GM10847 (cell line): ENCODE measurements around the gene GBF1.

Experiments
- POLR2A ChIP-seq: IDR thresholded peaks from 2 replicates; pipeline ENCODE4 v1.6.1; 2011; ENCODE audit not compliant: insufficient read length; ENCODE audit errors: extremely low read depth

The GBF1 gene

DNA sequence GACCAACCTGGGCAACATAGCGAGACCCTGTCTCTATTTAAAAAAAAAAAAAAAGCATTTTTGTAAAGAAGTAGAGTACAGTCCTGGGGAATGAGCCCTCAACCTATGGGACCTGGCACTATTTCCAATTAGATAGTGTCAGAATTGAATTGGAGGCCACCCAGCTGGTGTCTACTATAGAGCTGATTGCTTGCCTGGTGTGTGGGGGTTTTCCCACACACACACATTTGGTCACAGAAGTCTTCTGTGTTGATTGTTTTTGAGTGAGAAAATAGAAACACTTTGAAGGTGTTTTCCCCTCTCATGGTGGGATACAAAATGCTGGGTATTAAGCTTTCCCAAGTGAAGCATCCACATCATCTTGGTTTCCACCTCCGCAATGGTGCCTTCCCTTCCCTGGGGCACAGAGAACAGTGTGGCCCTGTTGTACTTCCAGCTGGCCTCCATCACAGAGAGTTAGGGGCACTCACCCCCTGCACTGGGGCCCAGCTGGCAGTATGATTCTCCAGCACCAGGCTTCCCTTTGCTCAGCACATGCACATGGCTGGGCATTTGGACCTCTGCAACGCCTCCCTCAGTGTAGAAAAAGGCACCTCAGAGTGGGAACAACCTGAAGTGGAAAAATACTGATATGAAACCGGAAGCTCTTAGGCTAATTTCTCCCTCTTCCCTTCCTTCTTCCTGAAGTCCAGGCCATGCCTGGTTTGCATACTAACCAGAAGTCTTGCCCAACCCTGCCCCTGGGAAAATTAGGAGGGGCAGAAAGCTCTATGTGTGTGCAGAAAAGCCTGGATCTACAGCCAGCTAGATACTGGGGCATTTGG lies 139.5 kb downstream of the GBF1 start:
- no peak for TF ChIP-seq POLR2A

DNA sequence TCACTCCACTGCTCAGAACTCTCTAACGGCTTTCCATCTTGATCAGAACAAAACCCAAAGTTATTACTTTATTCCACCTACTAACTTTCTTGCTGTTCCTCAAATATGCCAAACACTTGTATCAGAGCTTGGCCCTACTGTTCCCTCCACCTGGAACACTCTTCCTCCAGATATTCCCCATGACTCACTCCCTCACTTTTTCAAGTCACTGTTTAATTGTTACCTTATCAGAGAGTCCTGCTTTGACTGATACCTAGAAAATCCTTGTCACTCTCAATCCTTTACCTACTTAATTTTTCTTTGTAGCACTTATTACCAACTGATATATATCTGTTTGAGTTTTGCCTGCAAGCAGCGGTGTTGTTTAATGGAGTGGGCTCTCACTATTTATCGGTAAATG lies 144.6 kb downstream of the GBF1 start:
- TF ChIP-seq POLR2A, result no peak

DNA sequence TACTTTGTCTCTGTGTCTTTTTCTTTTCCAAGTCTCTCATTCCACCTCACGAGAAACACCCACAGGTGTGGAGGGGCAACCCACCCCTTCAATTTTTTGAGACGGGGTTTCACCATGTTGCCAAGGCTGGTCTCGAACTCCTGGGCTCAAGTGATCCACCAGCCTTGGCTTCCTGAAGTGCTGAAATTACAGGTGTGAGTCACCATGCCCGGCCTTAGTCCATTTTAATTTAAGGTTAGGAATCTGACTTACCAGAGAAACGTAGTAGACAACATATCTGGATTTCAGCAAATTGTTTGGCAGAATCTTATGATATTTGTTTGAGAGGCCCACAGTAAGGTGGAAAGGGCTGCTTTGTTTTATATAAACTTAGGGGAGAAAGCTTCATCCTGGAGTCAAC lies 147.0 kb downstream of the GBF1 start:
- TF ChIP-seq POLR2A, result no peak

DNA sequence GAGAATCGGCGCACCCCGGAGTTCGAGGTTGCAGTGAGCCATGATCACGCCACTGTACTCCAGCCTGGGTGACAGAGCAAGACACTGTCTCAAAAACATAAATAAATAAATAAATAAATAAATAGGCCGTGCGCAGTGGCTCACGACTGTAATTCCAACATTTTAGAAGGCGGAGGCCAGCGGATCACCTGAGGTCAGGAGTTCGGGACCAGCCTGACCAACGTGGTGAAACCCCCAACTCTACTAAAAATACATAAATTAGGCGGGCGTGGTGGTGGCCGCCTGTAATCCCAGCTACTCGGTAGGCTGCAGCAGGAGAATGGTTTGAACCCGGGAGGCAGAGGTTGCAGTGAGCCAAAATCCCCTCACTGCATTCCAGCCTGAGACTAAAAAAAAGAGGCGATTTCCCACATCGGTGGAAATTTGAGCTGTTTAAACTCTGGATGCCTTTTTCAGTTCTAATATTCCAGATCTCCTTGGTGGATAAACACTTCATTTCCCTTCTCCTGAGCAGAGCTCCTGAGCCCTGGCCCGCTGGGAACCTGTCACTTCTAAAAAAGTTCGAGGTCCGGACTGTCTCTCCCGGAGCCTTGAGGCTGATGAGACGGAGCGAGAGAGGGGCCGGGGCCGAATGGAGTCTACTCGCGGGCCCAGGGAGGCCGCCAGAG lies 148.2 kb downstream of the GBF1 start:
- TF ChIP-seq POLR2A, result no peak

DNA sequence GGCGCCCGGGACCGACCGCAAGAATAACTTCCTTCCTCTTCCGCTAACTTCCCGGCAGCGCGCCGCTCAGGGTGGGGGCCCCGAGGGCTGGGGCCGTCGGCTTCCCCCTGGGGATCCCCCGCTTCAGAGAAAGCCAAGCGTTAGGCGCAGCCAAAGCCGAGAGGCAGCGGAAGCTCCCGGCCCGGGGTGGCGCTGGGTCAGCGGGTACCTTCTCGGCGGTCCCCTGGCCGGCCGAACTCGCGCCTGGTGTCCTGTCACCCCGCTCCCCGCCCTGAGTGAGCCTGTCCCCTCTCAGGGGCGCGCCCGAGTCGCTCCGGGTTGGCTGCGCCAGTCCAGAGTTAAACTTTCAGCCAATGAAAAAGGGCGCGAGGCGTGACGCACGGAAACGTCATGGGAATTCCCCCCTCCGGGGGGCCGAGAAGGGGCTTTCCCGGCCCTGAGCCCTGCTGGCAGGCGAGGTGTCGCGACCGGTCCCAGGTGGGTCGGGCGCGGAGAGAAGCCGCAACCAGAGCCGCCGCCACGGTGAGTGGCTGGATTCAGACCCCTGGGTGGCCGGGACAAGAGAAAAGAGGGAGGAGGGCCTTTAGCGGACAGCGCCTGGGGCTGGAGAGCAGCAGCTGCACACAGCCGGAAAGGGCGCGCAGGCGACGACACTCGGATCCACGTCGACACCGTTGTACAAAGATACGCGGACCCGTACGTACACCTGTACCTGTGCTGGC lies 148.9 kb downstream of the GBF1 start:
- TF ChIP-seq POLR2A, result peak; percentile 76

DNA sequence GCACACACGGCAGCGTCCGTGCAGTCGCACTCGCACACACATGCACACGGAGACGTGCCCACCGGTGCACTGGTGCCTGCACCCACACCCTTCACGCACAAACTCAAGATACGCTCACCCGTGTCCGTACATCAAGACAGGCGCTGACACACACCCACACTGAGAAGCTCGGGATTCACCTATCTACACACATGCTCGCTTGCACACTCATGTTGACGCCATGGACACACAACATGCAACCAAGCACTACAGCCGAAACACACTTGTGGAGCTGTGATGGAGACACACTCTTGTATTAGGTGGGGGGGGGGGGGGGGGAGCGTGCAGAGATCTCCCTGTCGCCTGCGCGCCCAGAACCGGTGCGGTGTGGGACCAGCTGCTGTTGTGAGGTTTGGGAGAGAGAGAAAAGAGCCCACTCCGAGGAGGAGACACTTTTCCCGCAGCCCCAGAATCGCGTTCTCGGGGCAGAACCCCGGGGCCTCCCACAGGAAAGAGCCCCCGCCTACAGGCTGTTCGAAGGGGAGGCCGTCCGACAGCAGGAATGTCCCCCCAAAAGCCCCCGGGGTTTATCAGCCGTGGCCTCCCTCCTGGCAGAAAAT lies 149.6 kb downstream of the GBF1 start:
- peak; percentile 1 for TF ChIP-seq POLR2A

DNA sequence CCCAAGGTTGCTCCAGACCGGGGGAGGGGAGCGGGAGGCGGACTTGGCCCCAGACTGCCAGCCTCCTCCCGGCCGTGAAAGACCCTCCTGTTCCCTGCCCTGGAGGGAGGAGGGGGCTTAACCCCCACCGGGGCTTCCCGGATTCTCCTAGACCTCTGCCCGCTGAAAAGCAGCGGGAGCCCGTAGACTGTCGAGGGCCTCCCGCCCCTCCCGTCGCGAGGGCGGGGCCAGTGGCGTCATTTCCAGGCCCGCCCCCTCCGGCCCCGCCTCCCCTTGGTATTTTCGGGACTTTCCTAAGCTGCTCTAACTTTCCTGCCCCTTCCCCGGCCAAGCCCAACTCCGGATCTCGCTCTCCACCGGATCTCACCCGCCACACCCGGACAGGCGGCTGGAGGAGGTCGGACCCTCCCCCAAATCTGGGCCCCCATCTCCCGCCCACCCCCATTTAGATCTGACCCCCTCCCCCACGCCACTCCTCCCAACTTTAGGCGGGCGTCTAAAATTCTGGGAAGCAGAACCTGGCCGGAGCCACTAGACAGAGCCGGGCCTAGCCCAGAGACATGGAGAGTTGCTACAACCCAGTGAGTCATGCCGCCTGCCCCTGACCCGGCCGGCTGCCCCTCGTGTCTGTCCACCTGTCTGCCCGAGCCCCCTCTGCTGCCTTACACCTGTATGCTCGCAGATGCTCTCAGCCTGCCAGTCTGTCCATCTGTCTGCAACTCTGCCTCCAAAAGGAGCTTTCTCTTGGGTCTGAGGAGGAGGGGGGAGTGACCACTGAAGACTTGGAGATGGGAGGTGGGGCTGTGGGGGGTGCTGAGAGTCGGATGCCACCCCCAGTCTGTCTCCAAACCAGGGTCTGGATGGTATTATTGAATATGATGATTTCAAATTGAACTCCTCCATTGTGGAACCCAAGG lies 150.3 kb downstream of the GBF1 start, which contains the start of gene NFKB2:
Gene NFKB2 (plus strand): TSS at position 306 of the 917 bp plus-strand sequence. CDS start 255 bp downstream, at position 561.
- peak; percentile 33 for TF ChIP-seq POLR2A

DNA sequence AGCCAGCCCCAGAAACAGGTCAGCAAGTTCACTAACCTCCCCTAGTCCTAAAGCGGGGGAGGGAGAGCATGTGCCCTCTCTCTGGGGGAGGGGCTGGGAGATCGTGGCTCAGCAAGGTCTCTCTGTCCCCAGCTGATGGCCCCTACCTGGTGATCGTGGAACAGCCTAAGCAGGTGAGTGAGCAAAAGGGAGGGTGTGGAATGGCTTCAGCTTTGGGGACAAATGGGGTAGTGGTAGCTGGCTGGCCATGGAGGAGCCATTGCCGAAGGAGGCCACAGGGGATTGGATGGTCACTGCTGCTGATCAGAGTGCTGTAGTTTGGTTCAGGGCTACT lies 151.0 kb downstream of the GBF1 start:
- no peak for TF ChIP-seq POLR2A

DNA sequence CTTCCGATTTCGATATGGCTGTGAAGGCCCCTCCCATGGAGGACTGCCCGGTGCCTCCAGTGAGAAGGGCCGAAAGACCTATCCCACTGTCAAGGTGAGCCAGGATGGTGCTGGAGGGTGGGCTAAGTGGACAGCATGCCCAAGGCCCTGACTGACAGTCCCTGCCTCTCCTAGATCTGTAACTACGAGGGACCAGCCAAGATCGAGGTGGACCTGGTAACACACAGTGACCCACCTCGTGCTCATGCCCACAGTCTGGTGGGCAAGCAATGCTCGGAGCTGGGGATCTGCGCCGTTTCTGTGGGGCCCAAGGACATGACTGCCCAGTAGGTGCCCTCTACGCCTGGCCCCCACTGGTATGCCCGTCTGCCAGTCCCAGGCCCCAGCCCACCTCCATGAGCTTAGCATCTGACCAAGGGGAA lies 151.4 kb downstream of the GBF1 start:
- TF ChIP-seq POLR2A, result no peak

DNA sequence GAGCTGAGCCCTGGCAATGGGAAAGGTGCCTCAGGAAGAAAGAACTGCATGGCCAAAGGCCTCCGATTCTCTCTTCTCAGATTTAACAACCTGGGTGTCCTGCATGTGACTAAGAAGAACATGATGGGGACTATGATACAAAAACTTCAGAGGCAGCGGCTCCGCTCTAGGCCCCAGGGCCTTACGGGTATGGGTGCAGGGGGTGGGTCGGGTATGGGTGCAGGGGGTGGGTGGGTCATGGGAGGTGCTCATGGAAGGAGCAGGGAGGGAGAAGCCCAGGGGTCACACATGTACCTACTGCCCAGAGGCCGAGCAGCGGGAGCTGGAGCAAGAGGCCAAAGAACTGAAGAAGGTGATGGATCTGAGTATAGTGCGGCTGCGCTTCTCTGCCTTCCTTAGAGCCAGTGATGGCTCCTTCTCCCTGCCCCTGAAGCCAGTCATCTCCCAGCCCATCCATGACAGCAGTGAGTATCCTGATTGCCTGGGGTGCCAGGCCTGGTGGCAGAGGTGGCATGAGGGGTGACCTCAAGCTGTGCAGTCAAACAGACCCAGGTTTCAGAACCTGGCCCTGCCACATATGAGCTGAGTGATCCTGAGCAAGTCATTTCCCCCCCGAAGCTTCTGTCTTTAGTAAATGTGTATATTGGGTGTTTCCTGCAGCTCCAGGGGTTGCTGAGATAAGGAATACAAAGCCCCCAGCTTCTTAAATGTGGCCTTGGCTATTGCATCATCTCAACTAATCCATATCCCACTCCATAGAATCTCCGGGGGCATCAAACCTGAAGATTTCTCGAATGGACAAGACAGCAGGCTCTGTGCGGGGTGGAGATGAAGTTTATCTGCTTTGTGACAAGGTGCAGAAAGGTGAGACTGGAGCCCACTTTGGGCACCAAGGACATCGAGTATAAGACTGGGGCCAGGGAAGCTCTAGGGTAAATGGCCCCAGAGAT lies 152.2 kb downstream of the GBF1 start:
- no peak for TF ChIP-seq POLR2A

DNA sequence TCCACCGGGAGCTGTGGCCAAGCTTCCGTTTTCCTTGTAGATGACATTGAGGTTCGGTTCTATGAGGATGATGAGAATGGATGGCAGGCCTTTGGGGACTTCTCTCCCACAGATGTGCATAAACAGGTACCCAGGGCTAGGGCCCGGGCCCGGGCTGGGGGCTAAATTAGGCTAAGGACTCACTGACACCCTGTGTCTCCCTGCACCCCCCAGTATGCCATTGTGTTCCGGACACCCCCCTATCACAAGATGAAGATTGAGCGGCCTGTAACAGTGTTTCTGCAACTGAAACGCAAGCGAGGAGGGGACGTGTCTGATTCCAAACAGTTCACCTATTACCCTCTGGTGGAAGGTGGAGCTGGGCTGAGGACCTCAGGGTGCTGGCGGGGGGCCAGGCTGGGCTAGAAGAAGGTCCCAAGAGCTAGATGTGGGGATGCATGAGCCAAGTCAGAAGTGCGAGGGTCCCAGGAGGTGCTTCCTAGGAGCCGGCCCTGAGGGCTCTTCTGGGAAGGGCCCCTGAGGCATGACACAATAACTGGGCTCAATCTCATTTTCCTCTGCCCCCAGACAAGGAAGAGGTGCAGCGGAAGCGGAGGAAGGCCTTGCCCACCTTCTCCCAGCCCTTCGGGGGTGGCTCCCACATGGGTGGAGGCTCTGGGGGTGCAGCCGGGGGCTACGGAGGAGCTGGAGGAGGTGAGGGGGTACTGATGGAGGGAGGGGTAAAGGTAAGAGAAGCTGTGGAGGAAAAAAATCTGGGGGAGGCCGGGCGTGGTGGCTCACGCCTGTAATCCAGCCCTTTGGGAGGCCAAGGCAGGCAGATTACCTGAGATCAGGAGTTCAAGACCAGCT lies 153.1 kb downstream of the GBF1 start:
- no peak for TF ChIP-seq POLR2A

DNA sequence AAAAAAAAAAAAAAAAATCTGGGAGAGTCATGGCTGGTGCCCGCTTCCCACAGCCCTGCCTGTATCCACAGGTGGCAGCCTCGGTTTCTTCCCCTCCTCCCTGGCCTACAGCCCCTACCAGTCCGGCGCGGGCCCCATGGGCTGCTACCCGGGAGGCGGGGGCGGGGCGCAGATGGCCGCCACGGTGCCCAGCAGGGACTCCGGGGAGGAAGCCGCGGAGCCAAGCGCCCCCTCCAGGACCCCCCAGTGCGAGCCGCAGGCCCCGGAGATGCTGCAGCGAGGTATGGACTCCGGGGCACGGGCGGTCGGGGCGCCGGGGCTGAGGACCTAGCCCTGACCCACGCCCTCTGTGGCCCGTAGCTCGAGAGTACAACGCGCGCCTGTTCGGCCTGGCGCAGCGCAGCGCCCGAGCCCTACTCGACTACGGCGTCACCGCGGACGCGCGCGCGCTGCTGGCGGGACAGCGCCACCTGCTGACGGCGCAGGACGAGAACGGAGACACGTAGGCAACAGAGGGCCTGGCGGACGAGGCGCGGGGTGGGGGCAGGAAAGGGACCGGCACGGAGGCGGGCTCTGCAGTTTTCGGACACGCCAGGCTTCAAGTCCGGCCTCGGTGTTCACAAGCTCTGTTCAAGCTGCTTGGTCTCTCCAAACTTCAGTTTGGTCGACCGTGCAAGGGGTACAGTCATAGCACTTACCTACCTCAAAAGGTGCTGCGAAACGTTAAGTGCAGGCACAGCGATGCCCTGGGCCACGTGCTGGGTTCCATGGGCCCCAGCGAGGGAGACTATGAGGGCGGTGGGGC lies 154.1 kb downstream of the GBF1 start:
- peak; percentile 40 for TF ChIP-seq POLR2A

DNA sequence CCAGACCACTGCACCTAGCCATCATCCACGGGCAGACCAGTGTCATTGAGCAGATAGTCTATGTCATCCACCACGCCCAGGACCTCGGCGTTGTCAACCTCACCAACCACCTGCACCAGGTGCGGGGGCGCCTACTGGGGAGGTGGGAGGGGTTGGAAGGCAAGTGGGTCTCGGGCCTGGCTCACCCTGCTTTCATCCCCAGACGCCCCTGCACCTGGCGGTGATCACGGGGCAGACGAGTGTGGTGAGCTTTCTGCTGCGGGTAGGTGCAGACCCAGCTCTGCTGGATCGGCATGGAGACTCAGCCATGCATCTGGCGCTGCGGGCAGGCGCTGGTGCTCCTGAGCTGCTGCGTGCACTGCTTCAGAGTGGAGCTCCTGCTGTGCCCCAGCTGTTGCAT lies 154.7 kb downstream of the GBF1 start:
- no peak for TF ChIP-seq POLR2A
